HepG2 (cell line): ENCODE measurements around the gene OPRD1. TPM values are rescaled to one million over a fixed set of nuclear protein-coding genes. Genes with fewer than 3 reads are reported as not detected.
A peak's percentile ranks its signal among the peaks of the same experiment; 100 is the strongest.

Source experiments
- ATF7 ChIP-seq, 2 experiments: fragments of 450-650 bp in 1 of 2; sonication (generic) in 1 of 2; formaldehyde crosslinking in 1 of 2; IDR thresholded peaks; 2 replicates each; pipeline versions ENCODE4 v1.4.0 to v1.6.1; 2016 to 2020; ENCODE audit warnings: antibody characterized with exemption in 1 of 2, mild to moderate bottlenecking in 1 of 2, missing genetic modification reagents in 1 of 2
- ATM ChIP-seq: fragments of 450-650 bp; IDR thresholded peaks from 2 replicates; pipeline ENCODE4 v1.7.1; 2017; ENCODE audit warnings: mild to moderate bottlenecking, borderline replicate concordance
- ERF ChIP-seq: IDR thresholded peaks from 2 replicates; pipeline ENCODE4 v1.6.1; 2018; ENCODE audit warnings: missing biosample characterization, missing genetic modification reagents
- FOXA3 ChIP-seq: IDR thresholded peaks from 2 replicates; pipeline ENCODE4 v1.6.1; 2016; ENCODE audit warnings: missing genetic modification reagents, missing compliant biosample characterization
- GABPB1 ChIP-seq: IDR thresholded peaks from 2 replicates; pipeline ENCODE4 v1.6.1; 2016; ENCODE audit warnings: mild to moderate bottlenecking, missing genetic modification reagents, moderate library complexity, missing compliant biosample characterization
- HDAC2 ChIP-seq: sonication (generic); formaldehyde crosslinking; IDR thresholded peaks from 2 replicates; pipeline ENCODE4 v1.4.0; 2020; ENCODE audit warnings: missing genetic modification reagents
- HNF4A ChIP-seq: sonication (generic); formaldehyde crosslinking; IDR thresholded peaks from 2 replicates; pipeline ENCODE4 v1.4.0; 2020; ENCODE audit warnings: missing genetic modification reagents
- KAT8 ChIP-seq: IDR thresholded peaks from 2 replicates; pipeline ENCODE4 v1.6.1; 2016; ENCODE audit warnings: missing genetic modification reagents, missing compliant biosample characterization
- KLF6 ChIP-seq: IDR thresholded peaks from 2 replicates; pipeline ENCODE4 v1.8.0; 2016; ENCODE audit warnings: missing biosample characterization, missing genetic modification reagents
- KMT2B ChIP-seq: IDR thresholded peaks from 2 replicates; pipeline ENCODE4 v1.6.1; 2016; ENCODE audit warnings: missing genetic modification reagents, missing compliant biosample characterization
- MATR3 ChIP-seq: sonication (generic); formaldehyde crosslinking; IDR thresholded peaks from 2 replicates; pipeline ENCODE4 v1.4.0; 2020; ENCODE audit warnings: missing genetic modification reagents
- MEIS2 ChIP-seq: sonication (generic); formaldehyde crosslinking; IDR thresholded peaks from 2 replicates; pipeline ENCODE4 v1.9.0; 2021; ENCODE audit warnings: mild to moderate bottlenecking, missing genetic modification reagents
- MIER2 ChIP-seq: IDR thresholded peaks from 2 replicates; pipeline ENCODE4 v1.6.1; 2016; ENCODE audit warnings: missing biosample characterization, missing genetic modification reagents
- PPARG ChIP-seq: conservative IDR thresholded peaks from 2 replicates; pipeline ENCODE4 v1.6.1; 2016; ENCODE audit warnings: missing biosample characterization, missing genetic modification reagents
- RXRB ChIP-seq: IDR thresholded peaks from 2 replicates; pipeline ENCODE4 v1.6.1; 2016; ENCODE audit warnings: borderline replicate concordance, missing genetic modification reagents, missing compliant biosample characterization
- SOX6 ChIP-seq, 2 experiments: fragments of 450-650 bp in 1 of 2; sonication (generic) in 1 of 2; formaldehyde crosslinking in 1 of 2; IDR thresholded peaks; 2 replicates each; pipeline versions ENCODE4 v1.4.0 to v1.6.1; 2017 to 2020; ENCODE audit warnings: antibody characterized with exemption in 1 of 2, mild to moderate bottlenecking in 1 of 2, missing genetic modification reagents in 1 of 2
- TFDP1 ChIP-seq: IDR thresholded peaks from 2 replicates; pipeline ENCODE4 v1.6.1; 2016; ENCODE audit warnings: missing compliant biosample characterization, missing genetic modification reagents, borderline replicate concordance
- XRCC5 ChIP-seq: fragments of 200-400 bp; formaldehyde crosslinking; optimal IDR thresholded peaks from 2 replicates; pipeline ENCODE3; 2017; ENCODE audit warnings: mild to moderate bottlenecking, low read length
- ZNF143 ChIP-seq: sonication (generic); formaldehyde crosslinking; IDR thresholded peaks from 2 replicates; pipeline ENCODE4 v1.4.0; 2020; ENCODE audit warnings: missing genetic modification reagents
- ZNF513 ChIP-seq: sonication (generic); formaldehyde crosslinking; conservative IDR thresholded peaks from 2 replicates; pipeline ENCODE4 v1.5.0; 2020; ENCODE audit warnings: missing genetic modification reagents
- ZNF550 ChIP-seq: sonication (generic); formaldehyde crosslinking; IDR thresholded peaks from 2 replicates; pipeline ENCODE4 v1.4.0; 2020; ENCODE audit warnings: mild to moderate bottlenecking, missing genetic modification reagents, borderline replicate concordance
- ZNF619 ChIP-seq: sonication (generic); formaldehyde crosslinking; IDR thresholded peaks from 2 replicates; pipeline ENCODE4 v1.4.0; 2020; ENCODE audit warnings: mild to moderate bottlenecking, missing genetic modification reagents
- ZNF724P ChIP-seq: sonication (generic); formaldehyde crosslinking; IDR thresholded peaks from 2 replicates; pipeline ENCODE4 v1.8.0; 2022; ENCODE audit warnings: missing genetic modification reagents, borderline replicate concordance
- ZNF883 ChIP-seq: sonication (generic); formaldehyde crosslinking; IDR thresholded peaks from 2 replicates; pipeline ENCODE4 v1.5.1; 2020; ENCODE audit warnings: mild to moderate bottlenecking, missing genetic modification reagents; ENCODE audit errors: not compliant biosample characterization
- polyA plus RNA-seq, 8 experiments: library from polyadenylated mRNA; depleted of rRNA in 3 of 8; stranded (reverse) in 7 of 8; unstranded in 1 of 8; fragments of >200 nt; fragmentation: Illumina TruSeq in 4 of 8; extraction: Trizol in 4 of 8; gene quantifications; 2 replicates each; pipeline versions ENCODE4 v1.2.1 to v1.2.3, GENCODE V29; 2011 to 2016; ENCODE audit warnings: low read depth in 4 of 8, missing spikeins in 1 of 8, mixed read lengths in 1 of 8; ENCODE audit not compliant: insufficient read depth in 1 of 8
- total RNA-seq, 5 experiments: library from RNA; depleted of rRNA; stranded (reverse); fragments of >200 nt; fragmentation: Illumina TruSeq; extraction: Trizol; gene quantifications; 2 replicates each; pipeline ENCODE4 v1.2.3, GENCODE V29; 2016; ENCODE audit warnings: low read depth in 1 of 5
- TF ChIP-seq, protein P1 (sequence below): IDR thresholded peaks from 2 replicates; pipeline ENCODE4 v1.6.1; 2016; ENCODE audit warnings: mild to moderate bottlenecking
- TF ChIP-seq, protein P2 (sequence below): sonication (generic); formaldehyde crosslinking; IDR thresholded peaks from 2 replicates; pipeline ENCODE4 v1.5.1; 2020; ENCODE audit warnings: mild to moderate bottlenecking, missing genetic modification reagents, moderate library complexity

OPRD1 gene
- total and polyA plus RNA-seq, 2 of the 13 experiments (the other 11 are each of a cell fraction or from before 2014, with no cell fraction given), result 0.02 to 0.03 TPM

GRCh38 chr1:28882009-28882628 lies 70.1 kb downstream of the OPRD1 start (continued):
- peak; percentile 43 for TF ChIP-seq FOXA3 (CRISPR knock-in tag)
- TF ChIP-seq SOX6 (IDR thresholded peaks at IDR 0.05), result no peak
- TF ChIP-seq SOX6 (CRISPR knock-in tag; IDR thresholded peaks at IDR 0.05), result peak; percentile 32; the same call in 1 of the 2 replicates
- TF ChIP-seq TFDP1 (CRISPR knock-in tag), result peak; percentile 51; the same call in 1 of the 2 replicates
- 0 out of 2 replicates have a peak, but pooled peaks have one; percentile 52 for TF ChIP-seq PPARG (CRISPR knock-in tag)
- TF ChIP-seq, protein P1, sequence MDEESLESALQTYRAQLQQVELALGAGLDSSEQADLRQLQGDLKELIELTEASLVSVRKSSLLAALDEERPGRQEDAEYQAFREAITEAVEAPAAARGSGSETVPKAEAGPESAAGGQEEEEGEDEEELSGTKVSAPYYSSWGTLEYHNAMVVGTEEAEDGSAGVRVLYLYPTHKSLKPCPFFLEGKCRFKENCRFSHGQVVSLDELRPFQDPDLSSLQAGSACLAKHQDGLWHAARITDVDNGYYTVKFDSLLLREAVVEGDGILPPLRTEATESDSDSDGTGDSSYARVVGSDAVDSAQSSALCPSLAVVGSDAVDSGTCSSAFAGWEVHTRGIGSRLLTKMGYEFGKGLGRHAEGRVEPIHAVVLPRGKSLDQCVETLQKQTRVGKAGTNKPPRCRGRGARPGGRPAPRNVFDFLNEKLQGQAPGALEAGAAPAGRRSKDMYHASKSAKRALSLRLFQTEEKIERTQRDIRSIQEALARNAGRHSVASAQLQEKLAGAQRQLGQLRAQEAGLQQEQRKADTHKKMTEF (CRISPR knock-in tag), result peak; percentile 26; the same call in 1 of the 2 replicates
- TF ChIP-seq ZNF513 (CRISPR knock-in tag), result 0 out of 2 replicates have a peak, but pooled peaks have one; percentile 42
- TF ChIP-seq HDAC2 (CRISPR knock-in tag), result peak; percentile 23; the same call in 1 of the 2 replicates
- peak; percentile 97 for TF ChIP-seq ERF (CRISPR knock-in tag)
- TF ChIP-seq ZNF619 (CRISPR knock-in tag), result peak; percentile 70; the same call in 1 of the 2 replicates
- TF ChIP-seq RXRB, result peak; percentile 65
- TF ChIP-seq XRCC5, result peak; percentile 81
- TF ChIP-seq MATR3 (CRISPR knock-in tag), result no peak
- TF ChIP-seq KMT2B (CRISPR knock-in tag), result peak; percentile 19; the same call in 1 of the 2 replicates
- TF ChIP-seq ZNF724P, result 0 out of 2 replicates have a peak, but pooled peaks have one; percentile 36
- TF ChIP-seq GABPB1 (CRISPR knock-in tag), result peak; percentile 82
- TF ChIP-seq, protein P2, sequence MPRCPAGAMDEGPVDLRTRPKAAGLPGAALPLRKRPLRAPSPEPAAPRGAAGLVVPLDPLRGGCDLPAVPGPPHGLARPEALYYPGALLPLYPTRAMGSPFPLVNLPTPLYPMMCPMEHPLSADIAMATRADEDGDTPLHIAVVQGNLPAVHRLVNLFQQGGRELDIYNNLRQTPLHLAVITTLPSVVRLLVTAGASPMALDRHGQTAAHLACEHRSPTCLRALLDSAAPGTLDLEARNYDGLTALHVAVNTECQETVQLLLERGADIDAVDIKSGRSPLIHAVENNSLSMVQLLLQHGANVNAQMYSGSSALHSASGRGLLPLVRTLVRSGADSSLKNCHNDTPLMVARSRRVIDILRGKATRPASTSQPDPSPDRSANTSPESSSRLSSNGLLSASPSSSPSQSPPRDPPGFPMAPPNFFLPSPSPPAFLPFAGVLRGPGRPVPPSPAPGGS (CRISPR knock-in tag), result no peak
- 0 out of 2 replicates have a peak, but pooled peaks have one; percentile 60 for TF ChIP-seq ZNF550 (CRISPR knock-in tag)
- TF ChIP-seq ATF7 (IDR thresholded peaks at IDR 0.05), result no peak
- no peak for TF ChIP-seq ATF7 (CRISPR knock-in tag; IDR thresholded peaks at IDR 0.05)
- TF ChIP-seq MIER2 (CRISPR knock-in tag), result peak; percentile 32; the same call in 1 of the 2 replicates
- 0 out of 2 replicates have a peak, but pooled peaks have one; percentile 26 for TF ChIP-seq KLF6 (CRISPR knock-in tag)
- TF ChIP-seq ZNF143 (CRISPR knock-in tag), result peak; percentile 23; the same call in 1 of the 2 replicates
- TF ChIP-seq ATM, result no peak
- 0 out of 2 replicates have a peak, but pooled peaks have one; percentile 45 for TF ChIP-seq MEIS2 (CRISPR knock-in tag)
- TF ChIP-seq ZNF883 (CRISPR knock-in tag), result no peak
- TF ChIP-seq HNF4A, result no peak
- TF ChIP-seq KAT8, result peak; percentile 68; the same call in 1 of the 2 replicates
